Measurements from ENCODE around the gene PGP.

The PGP gene

DNA sequence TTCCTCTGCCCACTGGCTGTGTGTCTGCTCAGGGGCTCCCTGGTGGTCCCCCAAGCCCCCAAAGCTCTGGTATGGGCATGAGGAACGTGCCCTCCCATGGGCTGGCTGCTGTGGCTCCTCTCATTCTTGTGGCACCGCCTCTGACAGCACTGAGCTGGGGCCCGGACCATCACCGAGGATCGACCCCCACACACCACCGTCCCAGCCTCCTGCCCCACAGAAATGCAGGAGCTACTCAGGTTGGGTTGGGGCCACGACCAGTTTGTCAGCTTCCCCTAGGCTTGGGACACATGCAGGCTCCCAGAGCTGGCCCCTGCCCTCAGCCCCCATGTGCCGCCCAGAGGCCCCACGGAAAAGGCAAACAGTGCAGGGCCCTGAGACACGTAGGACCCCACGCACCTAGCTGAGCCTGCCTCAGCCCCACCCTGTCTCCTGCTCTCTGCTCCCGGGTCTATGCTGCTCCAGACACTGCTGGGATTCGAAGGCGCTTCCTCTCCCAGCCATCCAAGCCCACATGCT is 15.0 kb downstream of the PGP start:
- no peak for DNase-seq (ENCODE audit: low read depth)

DNA sequence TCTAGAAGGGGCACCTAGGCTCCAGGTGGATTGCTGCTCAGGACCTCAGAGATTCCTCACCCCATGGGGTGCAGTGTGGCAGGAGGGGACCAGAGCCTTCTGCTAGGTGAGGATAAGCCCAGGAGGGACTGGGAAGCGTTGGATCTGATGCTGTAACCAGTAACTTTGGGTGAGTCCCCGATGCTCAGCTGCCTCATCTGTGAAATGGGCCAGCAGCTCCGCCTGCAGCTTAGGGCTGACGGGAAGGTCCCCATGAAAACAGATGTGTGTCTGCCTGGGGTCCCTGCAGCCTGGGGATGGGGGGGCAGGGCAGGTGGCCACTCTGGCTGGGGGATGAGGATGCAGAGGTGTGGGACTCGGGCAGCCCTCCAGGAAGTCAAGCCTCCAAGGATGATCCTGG is 15.5 kb downstream of the PGP start:
- no peak for DNase-seq (ENCODE audit: low read depth)

DNA sequence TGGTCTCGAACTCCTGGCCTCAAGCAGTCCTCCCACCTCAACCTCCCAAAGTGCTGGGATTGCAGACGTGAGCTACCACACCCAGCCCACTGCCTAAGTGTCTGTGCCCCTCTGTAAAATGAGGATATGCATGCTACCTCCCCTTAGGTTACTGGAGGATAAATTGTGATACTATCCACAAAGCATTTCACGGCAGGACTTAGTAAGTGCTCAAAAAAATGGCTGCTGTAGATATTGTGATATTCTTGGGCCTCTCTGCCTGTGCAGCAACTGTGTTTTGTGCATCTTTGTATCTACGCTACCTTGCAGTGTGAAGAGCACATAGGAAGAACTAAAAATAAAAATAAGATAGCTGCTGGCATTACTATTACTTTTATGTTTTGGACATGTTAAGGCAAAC is 16.4 kb downstream of the PGP start:
- DNase-seq (ENCODE audit: low read depth): no peak

DNA sequence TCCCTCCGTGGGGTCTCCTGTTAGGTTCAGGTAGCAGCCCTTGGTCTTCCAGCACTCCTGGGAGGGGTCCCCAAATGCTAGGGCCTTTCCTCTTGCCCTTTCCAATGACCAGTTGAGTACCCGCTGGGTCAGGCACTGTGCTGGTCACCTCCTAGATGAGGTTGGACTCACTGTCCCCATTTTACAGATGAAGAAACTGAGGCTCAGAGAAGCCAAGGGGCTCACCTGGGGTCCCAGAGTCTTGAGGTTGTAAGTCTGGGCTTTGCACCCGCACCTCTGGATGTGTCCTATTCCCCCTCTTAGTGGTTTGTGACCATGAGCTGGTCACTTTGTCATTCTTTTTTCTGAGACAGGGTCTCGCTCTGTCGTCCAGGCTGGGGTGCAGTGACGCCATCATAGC is 16.9 kb downstream of the PGP start:
- DNase-seq (ENCODE audit: low read depth): no peak

DNA sequence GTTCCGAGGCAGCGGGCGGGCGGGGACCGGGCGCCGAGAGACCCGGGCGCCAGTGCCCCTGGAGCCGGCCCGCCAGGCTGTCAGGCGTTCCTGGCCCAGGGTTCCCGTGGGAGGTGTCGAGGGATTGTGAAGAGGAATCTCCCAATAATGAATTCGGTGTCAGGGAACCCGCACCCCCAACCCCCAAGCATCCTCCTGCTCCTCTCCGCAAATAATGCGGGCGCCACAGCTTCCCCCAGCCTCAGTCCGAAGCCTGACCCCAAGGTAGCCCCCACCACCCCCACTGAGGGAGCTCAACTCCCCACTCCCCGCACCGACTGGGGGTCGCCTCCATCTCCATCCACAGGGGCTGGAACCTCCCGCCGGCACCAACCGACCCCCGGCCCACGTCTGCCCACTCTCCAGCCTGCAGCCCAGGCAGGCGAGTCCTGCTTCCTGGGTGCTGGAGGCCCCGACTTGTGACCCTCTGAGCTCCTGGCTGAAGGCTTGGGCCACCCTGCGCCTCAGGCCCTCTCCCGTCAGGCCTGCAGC is 17.6 kb downstream of the PGP start:
- no peak for DNase-seq (ENCODE audit: low read depth)

DNA sequence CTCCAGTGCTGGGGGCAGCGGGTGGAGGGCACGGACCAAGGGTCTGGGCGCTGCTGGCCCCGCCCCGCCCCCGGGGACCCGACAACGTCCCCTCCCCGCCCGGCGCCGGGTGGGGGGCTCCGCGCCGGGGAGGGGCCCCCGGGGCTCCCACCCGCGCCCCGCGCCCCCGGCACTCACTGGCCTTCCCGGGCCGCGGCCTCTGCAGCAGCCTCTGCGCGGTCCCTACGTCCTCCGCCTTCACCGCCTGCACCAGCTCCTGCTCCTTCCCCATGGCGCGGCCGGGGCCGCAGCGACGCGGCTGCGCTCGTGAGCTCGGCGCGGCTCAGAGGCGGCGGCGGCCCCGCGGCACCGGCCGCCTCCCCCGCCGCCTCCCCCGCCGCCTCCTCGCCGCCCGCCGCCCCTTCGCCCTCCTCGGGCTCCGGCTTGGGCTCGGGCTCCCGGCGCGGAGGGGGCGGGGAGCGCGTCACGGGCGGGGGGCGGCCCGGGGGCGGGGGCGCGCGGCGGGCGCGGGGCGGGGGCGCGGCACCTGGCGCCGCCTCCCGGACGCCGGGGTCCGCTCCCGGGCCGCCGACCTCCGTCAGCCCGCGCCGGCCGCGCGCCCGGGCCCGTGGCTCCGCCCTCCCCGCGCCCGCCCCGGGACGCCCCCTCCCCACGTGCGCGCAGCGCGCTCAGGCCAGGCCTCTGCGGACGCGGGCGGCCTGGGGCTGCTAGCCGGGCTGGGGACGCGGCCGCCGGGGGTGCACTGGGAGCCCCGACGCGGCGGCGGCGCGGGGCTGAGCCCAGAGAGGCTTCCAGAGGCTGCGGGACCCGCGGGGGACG is 18.3 kb downstream of the PGP start, which contains the start of gene CASKIN1:
Gene CASKIN1, minus strand, starts transcription at position 444 of the 819 bp plus-strand sequence. Its CDS starts 173 bp downstream, at position 271.
- DNase-seq (ENCODE audit: low read depth): no peak

DNA sequence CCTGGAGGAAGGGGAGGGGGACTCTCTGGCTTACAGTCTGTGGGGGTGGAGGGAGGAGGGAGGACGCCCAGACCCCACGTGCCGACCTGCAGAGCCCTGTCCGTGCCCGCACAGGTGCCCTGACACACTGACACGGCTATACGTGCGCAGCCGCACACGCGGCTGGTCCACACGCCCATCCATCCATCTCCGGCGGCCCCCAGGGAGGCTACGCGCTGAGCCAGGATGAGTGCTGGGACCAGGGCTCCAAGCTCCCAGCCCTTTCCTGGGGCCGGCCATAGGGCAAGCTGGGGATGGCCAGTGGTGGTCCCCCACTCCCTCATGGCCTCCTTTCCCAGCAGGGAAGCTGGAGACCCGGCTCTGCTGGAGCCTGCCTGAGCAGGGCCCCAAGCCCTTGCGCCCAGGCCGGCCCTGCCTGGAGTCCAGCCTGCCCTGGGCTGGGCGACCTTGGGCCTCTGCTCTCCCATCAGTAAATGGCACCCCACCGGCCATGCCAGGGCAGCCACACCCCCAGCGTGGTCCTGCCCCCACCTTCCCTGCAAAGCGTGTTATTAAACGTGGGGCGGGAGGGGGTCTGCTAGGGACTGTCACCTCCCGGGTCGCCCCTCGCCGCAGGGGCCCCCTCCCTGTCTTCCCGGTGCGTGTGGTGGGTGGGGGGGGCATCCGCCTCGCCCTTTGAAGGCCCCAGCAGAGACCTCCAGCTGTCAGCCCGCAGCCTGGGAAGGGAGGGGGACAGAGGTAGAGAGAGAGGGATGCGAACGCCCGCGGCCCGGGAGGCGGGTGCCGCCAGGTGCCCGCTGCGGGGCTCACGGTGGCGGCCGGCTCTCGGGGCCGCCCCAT is 19.1 kb downstream of the PGP start:
- DNase-seq (ENCODE audit: low read depth): no peak

DNA sequence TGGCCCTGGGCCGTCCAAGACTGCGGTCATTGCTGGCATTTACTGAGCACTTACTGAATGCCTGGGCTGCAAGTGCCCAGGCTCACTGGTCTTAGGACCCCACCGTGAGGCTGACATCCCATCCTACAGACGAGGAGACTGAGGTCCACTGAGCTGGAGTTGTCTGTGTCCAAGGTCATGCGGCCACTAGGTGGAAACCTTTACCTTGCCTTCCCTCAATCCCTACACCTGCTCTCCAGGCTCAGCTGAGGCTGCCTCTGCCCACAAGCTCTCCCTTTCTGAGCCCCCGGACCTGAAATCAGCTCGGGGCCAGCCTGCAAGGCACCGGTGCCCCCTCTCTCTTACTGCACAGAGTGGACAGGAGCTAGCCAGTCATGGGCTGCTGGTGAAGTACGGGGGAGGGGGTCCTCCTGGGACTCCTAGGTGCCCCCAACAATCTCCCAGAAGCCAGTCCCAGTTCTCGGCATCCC is 19.8 kb downstream of the PGP start:
- peak; percentile 21 for DNase-seq (ENCODE audit: low read depth)

DNA sequence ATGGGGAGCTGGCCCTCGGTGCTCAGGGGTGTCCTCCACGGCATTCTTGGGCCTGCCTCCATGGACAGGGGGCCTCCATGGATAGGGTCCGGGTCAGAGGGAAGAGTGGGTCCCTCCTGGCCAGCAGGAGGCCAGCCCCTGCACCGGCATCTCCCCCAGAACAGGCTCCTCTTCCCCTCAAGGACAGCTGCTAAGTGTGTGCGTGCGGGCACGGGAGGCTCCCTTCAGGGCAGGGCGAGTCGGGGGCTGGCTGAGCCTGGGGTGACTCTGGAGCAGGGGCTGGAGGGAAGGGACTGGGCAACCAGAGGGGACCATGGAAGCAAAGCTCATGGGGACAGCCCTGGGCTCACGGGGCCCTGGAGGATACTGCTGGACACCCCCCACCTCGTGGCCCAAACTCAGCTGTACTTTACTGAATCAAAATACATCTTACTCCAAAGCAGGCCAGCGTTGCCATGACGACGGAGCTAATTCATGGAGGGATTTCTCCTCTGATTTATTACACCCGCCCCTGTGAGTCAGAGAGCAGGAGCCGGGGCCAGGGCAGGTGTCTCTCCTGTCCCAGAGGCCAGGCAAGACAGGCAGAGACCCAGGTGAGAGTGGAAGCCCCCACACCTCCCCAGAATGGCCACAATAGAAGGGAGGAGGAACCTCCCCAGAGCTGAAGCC is 20.3 kb downstream of the PGP start:
- no peak for DNase-seq (ENCODE audit: low read depth)

DNA sequence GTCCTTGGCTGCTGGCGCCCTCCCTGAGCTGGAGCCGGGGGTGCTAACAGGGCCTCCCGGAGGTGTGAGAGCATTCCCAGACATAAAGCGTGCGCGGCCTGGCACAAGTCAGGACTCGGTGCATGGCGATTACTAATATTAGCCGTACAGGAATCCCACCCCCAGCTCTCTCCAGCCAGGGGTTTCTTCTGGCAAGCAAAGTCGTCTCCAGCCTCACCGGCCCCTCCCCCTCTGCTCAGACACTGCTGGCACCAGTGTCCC is 23.3 kb downstream of the PGP start:
- DNase-seq (ENCODE audit: low read depth): no peak

DNA sequence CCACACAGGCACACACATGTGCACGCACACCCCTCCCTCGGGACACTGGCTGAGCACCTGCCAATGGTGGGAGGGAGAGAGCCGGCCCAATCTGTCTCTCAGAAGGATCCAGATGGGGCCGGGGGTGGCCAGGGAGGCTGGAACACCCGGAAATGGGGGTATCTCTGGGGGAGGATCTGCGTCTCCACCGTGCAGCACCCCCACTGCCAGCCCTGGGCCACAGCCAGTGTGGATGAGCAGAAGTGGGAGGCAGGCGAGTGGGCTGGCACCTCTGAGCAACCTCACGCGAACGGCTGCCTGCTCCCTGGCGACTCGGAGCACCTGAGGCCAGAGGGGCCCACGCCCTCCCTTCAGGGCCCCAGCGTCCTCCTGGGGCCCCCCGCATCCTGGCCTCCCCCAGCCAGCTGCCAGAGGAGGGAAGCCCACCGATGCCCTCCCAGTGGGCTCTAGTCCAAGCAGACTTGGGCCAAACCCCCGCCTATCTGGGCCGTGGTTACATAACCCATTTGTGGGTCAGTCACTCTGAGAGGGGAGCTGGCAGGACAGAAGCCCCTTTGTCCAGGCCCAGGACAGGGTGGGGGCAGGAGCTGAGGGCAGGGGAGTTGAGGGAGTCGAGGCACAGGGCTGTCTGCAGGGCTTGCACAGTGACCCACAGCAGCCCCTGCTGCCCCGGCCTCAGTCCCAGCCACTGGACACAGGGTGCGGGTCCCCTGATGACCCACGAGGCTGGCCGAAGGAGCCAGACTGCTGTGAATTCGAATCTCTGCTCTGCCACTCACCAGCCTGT is 23.8 kb downstream of the PGP start:
- DNase-seq (ENCODE audit: low read depth): no peak

DNA sequence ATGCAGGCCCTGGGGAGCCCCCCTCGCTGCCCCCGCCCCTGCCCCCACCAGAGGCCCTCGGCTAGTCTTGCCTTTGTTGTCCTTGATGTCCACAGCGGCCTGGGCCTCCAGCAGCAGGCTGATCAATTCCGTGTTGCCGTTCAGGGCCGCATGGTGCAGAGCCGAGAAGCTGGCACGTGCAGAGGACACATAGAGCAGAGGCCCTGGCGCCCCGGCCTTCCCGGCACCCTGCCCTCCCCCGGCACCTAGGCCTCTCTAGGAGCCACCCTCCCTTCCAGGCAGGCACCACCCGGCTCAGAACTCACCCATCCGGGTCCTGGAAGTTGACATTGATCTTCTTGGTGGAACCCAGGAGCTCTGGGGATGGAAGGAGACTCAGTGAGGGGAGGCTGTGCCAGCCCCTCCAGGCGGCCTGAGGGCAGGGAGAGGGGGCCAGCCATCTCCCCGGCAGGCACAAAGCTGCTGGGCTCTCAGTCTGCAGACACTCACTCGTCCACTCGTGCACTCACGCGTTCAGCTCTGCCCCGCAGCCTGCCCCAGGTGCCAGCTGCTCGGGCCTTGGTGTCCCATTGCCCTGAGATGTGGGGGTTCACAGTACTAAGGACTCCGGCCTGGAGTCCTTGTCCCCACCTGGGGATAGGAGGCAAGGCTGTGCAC is 24.5 kb downstream of the PGP start:
- no peak for DNase-seq (ENCODE audit: low read depth)

DNA sequence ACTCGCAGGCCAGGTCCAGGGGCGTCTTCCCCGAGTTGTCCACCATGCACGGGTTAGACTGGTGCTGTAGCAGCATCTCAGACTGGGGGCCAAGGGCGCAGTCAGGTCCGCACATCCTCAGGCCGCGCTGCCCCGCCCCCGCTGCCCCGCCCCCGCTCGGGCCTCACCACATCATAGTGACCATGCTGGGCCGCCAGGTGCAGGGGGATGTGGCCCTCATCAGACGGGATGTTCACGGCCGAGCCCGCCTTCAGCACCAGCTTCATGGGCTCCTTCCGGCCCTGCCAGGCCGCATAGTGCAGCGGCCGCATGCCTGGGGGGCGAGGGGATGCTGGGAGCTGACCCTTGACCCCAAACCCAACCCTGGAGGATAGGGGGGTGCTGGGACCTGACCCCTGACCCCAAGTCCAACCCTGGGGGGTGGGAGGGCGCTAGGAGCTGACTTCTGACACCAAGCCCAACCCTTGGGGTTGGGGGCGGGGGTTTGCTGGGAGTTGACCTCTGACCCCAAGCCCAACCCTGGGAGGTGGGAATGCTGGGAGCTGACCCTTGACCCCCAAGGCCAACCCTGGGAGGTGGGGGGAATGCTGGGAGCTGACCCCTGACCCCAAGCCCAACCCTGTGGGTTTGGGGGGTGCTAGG is 25.3 kb downstream of the PGP start:
- no peak for DNase-seq (ENCODE audit: low read depth)

DNA sequence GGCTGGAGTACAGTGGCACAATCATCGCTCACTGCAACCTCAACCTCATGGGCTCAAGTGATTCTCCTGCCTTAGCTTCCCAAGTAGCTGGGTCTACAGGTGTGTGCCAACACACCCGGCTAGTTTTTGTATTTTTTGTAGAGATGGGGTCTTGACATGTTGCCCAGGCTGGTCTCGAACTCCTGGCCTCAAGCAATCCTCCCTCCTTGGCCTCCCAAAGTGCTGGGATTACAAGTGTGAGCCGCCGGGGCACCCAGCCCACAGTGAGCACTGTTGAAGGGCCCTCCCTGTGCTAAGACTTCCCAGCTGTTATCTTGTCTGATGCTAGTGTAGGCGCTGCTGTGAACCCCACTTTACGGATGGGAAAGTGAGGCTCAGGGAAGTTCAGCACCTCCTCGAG is 26.2 kb downstream of the PGP start:
- no peak for DNase-seq (ENCODE audit: low read depth)

DNA sequence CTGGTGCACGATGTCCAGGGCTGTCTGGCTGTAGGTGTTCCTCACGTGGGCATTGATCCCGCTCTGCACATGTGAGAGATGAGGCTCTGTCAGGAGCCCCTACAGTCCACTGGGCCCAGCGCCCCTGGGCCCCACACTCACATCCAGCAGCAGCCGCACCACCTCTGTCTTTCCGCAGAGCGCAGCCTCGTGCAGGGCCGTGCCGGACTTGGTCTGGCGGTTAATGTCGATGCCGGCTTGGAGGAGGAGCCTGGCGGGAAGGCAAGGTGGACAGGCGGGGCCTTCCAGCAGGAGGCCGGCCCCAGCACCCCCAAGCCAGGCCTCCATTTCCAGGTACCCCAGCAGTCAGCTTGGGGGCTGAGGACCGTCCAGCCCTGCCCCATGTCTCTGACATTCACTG is 27.4 kb downstream of the PGP start:
- no peak for DNase-seq (ENCODE audit: low read depth)

DNA sequence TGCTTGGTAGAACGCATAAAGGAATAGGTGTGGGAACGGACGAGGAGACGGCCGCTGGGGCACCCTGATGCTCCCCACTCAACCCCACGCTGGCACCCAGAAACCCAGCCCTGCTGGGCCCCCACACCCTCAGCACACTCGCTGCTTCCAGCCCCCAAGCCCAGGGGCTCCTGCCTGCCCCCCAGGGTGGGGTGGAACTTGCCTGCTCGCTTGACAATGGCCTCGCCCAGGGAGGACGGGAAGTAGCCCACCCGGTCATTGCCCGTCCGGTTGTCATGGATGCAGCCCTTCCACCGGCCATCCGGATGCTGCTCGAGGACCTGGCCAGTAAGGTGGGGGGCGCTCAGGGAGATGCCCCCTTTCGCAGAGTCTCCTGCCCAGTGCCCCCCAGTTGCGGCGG is 28.1 kb downstream of the PGP start:
- DNase-seq (ENCODE audit: low read depth): no peak

DNA sequence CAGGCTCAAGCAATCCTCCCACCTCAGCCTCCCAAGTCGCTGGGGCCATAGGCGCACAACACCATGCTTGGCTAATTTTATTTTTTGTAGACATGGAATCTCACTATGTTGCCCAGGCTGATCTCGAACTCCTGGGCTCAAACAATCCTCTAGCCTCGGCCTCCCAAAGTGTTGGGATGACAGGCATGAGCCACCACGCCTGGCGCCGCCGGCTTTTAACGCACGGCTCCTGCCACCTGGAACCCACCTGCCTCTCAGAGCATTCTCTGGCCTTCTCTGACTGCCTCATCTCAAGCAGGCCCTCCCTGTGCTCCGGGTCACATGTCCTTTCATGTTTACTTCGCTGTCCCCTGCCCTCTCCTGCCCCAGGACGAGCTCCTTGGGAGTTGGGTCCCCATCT is 28.6 kb downstream of the PGP start:
- no peak for DNase-seq (ENCODE audit: low read depth)

DNA sequence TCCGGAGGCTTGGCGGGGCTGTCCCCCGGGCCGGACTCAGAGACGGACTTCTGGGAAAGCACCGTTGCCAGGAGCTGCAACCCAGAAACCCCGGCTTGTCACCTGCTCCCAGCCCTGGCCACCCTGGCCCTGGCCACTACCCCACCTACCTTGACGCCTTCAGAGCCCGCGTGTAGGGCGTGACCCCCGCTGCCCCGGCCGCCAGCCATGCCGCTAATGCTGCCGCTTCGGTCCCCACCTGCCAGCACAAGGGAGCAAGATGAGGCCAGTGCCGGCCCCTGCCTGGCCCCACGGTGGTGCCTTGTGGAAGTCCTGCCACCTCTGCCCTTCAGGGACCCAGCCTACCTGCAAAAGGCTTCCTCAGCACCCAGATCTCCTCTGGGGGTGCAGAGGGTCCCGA is 29.7 kb downstream of the PGP start:
- DNase-seq (ENCODE audit: low read depth): no peak

DNA sequence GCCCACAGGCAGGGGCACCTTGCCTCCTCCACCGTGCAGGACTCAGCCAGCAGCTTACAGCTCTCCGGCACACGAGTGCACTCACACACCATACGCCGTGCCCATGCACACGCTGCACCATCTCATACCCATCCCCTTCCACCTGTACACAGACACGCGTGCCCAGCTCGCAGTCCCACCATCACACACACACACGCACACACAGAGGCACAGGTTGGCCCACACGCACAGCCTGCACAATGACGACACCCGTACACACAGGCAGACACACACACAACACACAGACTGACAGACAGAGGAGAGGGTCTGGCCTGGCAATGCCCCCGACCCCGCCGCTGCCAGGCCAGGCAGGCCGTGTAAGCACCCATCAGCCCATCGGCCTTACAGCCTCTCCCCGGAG is 30.3 kb downstream of the PGP start:
- no peak for DNase-seq (ENCODE audit: low read depth)

DNA sequence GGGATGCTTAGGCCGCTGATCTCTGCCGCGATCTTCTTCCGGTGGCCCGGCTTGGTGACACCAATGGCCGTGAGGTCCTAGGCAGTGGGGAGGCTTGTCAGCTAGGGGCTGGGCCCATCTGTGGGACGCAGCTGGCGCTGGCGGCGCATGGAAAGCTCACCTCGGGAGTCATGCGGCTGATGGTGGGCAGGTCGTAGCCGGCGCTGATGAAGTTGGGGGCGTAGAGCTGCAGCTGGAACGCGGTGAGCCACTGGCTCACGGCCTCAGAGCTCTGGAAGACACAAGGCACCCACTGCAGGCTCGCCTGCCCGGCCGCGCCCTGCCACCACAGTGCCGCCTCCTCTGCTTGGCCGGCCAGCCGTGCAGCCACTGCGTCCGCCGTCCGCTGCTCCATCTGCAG is 31.0 kb downstream of the PGP start:
- DNase-seq (ENCODE audit: low read depth): no peak

DNA sequence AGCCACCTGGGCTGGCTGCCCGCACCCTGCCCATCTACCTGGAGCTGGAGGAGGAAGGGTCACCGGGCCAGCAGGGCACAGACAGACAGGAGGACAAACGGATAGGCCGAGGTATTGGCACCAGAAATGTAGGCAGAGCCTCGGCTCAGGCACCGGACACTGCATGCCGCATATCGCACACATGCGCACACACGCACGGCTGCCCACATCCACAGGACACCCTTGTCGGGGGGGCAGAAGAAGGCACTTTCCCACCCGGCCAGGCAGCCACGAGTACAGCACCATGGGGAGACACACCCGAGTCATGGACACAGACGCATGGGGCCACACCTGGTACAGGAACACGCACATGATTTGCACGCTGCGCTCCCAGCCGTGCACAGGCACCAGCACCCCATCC is 32.7 kb downstream of the PGP start:
- DNase-seq (ENCODE audit: low read depth): no peak

Measured in stimulated activated CD8-positive, alpha-beta memory T cell treated with anti-CD3 and anti-CD28 coated beads, Interleukin-15, amount 100 ng/mL, for 1 hour (primary cell).